ENCODE results near the gene SLC5A4.

DNA sequence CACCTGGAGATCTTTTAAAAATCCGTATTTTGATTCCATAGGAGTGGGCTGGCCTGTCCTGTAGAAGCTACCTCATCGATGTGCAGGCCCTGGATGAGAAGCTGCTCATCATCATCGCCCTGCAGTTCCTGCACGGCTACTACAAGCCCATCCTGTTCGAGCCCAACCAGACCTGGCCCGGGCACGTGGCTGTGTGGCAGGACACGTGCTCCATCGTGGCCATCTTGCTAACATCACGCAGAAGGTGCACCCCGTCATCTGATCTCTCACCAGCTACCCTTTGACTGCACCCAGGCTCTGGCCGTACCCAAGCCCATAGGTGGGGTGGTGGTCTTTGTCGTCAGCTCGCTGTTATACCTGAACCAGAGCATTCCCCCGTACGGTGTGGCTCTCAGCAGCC is 14.2 kb upstream of the SLC5A4 start:
- TF ChIP-seq, protein P1, sequence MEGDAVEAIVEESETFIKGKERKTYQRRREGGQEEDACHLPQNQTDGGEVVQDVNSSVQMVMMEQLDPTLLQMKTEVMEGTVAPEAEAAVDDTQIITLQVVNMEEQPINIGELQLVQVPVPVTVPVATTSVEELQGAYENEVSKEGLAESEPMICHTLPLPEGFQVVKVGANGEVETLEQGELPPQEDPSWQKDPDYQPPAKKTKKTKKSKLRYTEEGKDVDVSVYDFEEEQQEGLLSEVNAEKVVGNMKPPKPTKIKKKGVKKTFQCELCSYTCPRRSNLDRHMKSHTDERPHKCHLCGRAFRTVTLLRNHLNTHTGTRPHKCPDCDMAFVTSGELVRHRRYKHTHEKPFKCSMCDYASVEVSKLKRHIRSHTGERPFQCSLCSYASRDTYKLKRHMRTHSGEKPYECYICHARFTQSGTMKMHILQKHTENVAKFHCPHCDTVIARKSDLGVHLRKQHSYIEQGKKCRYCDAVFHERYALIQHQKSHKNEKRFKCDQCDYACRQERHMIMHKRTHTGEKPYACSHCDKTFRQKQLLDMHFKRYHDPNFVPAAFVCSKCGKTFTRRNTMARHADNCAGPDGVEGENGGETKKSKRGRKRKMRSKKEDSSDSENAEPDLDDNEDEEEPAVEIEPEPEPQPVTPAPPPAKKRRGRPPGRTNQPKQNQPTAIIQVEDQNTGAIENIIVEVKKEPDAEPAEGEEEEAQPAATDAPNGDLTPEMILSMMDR (IDR thresholded peaks at IDR 0.05; ENCODE audit: low read depth, low read length, missing input control): no peak
- TF ChIP-seq JUND (IDR thresholded peaks at IDR 0.05): no peak
- TF ChIP-seq RAD21 (IDR thresholded peaks at IDR 0.05): no peak
- no peak for TF ChIP-seq GABPA (IDR thresholded peaks at IDR 0.05 in 1 of 2, conservative IDR thresholded peaks at IDR 0.05 in 1 of 2)
- no peak for TF ChIP-seq RXRA (IDR thresholded peaks at IDR 0.05)
- no peak for TF ChIP-seq TAF1 (conservative IDR thresholded peaks at IDR 0.05)
- no peak for TF ChIP-seq REST (IDR thresholded peaks at IDR 0.05)

All from liver (tissue), 3 donors.